Measurements from ENCODE around the gene HELQ. TPM values are rescaled to one million over a fixed set of nuclear protein-coding genes. Genes with fewer than 3 reads are reported as not detected.

The HELQ gene
- total RNA-seq, 4 donors from 2014 or later, result 22.5 to 26.8 (median 24.8) TPM

- no peak overlapping the region for H3K27ac ChIP-seq
- no peak overlapping the region for H3K4me3 ChIP-seq
- H3K9me3 ChIP-seq, result no peaks in the 10 kb centered on the region
- TF ChIP-seq EP300 (IDR thresholded peaks at IDR 0.05) (no peak), CTCF (IDR thresholded peaks at IDR 0.05) (peak in 4 of 5 experiments; percentile 30 to 70 (median 52))
- DNase-seq (ENCODE audit: low spot score in 2 of 2), result no peak
- 3 to 7% methylated on average over 1 of the region's 1 CpG for WGBS, 2 donors
- H3K36me3 ChIP-seq, result no peaks in the 10 kb centered on the region
- no peaks in the 10 kb centered on the region for H3K27me3 ChIP-seq
- peaks cover 0 to 3% (median under 1%) of the 10 kb centered on the region in 4 donors for H3K4me1 ChIP-seq
These were observed 35.3 kb upstream of the HELQ start for GRCh38 chr4:83490876-83491450.

- H3K9me3 ChIP-seq, result no peaks in the 10 kb centered on the region
- 18 to 39% methylated on average over 1 of the region's 1 CpG for WGBS, 2 donors
- no peak overlapping the region for H3K27ac ChIP-seq
- no peak for DNase-seq (ENCODE audit: low spot score in 2 of 2)
- no peak for TF ChIP-seq POLR2A (IDR thresholded peaks at IDR 0.05)
- no peak for TF ChIP-seq EP300 (IDR thresholded peaks at IDR 0.05)
- no peak for TF ChIP-seq CTCF (IDR thresholded peaks at IDR 0.05)
- no peaks in the 10 kb centered on the region for H3K27me3 ChIP-seq
- no peaks in the 10 kb centered on the region for H3K36me3 ChIP-seq
- peaks cover 0 to 9% (median 5%) of the 10 kb centered on the region in 4 donors for H3K4me1 ChIP-seq
- no peak overlapping the region for H3K4me3 ChIP-seq
These were observed 34.2 kb upstream of the HELQ start for GRCh38 chr4:83489711-83490326.

- Histone ChIP-seq H3K27me3 (no peaks in the 10 kb centered on the region), H3K27ac (no peak overlapping the region), H3K4me1 (peaks cover 0 to 19% (median 8%) of the 10 kb centered on the region in 4 donors), H3K36me3 (no peaks in the 10 kb centered on the region), H3K4me3 (no peak overlapping the region), H3K9me3 (no peaks in the 10 kb centered on the region)
- 72 to 73% methylated on average over 3 of the region's 3 CpGs for WGBS, 2 donors
- DNase-seq (ENCODE audit: low spot score in 2 of 2), result no peak
- TF ChIP-seq CTCF (IDR thresholded peaks at IDR 0.05), result no peak
- no peak for TF ChIP-seq EP300 (IDR thresholded peaks at IDR 0.05)
- no peak for TF ChIP-seq POLR2A (IDR thresholded peaks at IDR 0.05)
These were observed 31.0 kb upstream of the HELQ start for GRCh38 chr4:83486457-83487129.

- DNase-seq (ENCODE audit: low spot score in 2 of 2), result peak; percentile 91 to 92
- WGBS, 2 donors, result 0 to 1% methylated on average over 63 to 89 of the region's 93 CpGs
- Histone ChIP-seq H3K4me1 (peaks cover 0 to 19% (median 8%) of the 10 kb centered on the region in 4 donors), H3K9me3 (no peaks in the 10 kb centered on the region), H3K27me3 (no peaks in the 10 kb centered on the region), H3K27ac (peak within 1 kb of the TSS; percentile 77 to 96 (median 90)), H3K36me3 (peaks cover 0 to 4% (median 0%) of the 10 kb centered on the region in 3 donors), H3K4me3 (peak within 1 kb of the TSS; percentile 61 to 95 (median 81))
- TF ChIP-seq EP300 (IDR thresholded peaks at IDR 0.05) (peak in 1 of 2 donors; percentile 96), POLR2A (IDR thresholded peaks at IDR 0.05) (peak; percentile 87 to 95), CTCF (IDR thresholded peaks at IDR 0.05) (peak in 1 of 5 experiments; percentile 32)
These were observed 29.2 kb upstream of the HELQ start, which contains the start of gene ABRAXAS1 for GRCh38 chr4:83484500-83485461. TSS of gene ABRAXAS1 (minus strand) at chr4:83485100. CDS start at chr4:83485072, 28 bp downstream.

Data from tibial nerve (tissue), 4 donors.